ENCODE data around the gene PBXIP1. TPM values are rescaled to one million over a fixed set of nuclear protein-coding genes. Genes with fewer than 3 reads are reported as not detected.

The PBXIP1 gene
- total RNA-seq, 1 donor from 2014 or later: 49.6 TPM

- no peak overlapping the region for H3K4me3 ChIP-seq (ENCODE audit: low read depth, low read length)
- DNase-seq (ENCODE audit: low read depth): no peak
- TF ChIP-seq, protein P1, sequence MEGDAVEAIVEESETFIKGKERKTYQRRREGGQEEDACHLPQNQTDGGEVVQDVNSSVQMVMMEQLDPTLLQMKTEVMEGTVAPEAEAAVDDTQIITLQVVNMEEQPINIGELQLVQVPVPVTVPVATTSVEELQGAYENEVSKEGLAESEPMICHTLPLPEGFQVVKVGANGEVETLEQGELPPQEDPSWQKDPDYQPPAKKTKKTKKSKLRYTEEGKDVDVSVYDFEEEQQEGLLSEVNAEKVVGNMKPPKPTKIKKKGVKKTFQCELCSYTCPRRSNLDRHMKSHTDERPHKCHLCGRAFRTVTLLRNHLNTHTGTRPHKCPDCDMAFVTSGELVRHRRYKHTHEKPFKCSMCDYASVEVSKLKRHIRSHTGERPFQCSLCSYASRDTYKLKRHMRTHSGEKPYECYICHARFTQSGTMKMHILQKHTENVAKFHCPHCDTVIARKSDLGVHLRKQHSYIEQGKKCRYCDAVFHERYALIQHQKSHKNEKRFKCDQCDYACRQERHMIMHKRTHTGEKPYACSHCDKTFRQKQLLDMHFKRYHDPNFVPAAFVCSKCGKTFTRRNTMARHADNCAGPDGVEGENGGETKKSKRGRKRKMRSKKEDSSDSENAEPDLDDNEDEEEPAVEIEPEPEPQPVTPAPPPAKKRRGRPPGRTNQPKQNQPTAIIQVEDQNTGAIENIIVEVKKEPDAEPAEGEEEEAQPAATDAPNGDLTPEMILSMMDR (conservative IDR thresholded peaks at IDR 0.05; ENCODE audit: low read depth, low read length): no peak
These were observed 30.3 kb downstream of the PBXIP1 start for GRCh38 chr1:154925335-154926170.

DNA sequence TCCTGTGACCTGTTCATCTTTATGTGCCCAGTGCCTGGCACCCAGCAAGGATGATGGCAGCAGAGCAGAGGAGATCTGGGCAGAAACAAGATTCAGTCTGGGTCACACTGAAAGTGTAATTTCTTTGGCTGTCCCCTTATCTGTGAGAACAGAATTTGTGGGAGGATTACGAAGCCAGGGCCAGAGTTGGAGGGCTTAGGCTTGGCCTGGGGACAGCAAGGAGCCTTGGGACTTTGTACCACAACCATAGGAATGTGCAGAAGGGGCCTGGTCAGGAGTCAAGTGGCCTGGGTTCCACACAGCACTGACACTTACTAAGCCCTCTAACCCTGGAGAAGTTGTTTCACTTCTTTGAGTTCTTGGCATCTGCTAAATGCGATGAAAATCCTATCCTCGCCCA is 32.2 kb downstream of the PBXIP1 start:
- TF ChIP-seq, protein P1 (conservative IDR thresholded peaks at IDR 0.05; ENCODE audit: low read depth, low read length): no peak

GRCh38 chr1:154913273-154913672 is 42.6 kb downstream of the PBXIP1 start:
- TF ChIP-seq, protein P1 (conservative IDR thresholded peaks at IDR 0.05; ENCODE audit: low read depth, low read length): no peak
- DNase-seq (ENCODE audit: low read depth): no peak
- H3K4me3 ChIP-seq (ENCODE audit: low read depth, low read length): no peak overlapping the region

More for the DNA sequence above, 32.2 kb downstream of the PBXIP1 start:
- DNase-seq (ENCODE audit: low read depth): no peak
- no peak overlapping the region for H3K4me3 ChIP-seq (ENCODE audit: low read depth, low read length)

GRCh38 chr1:154912755-154913154 is 43.1 kb downstream of the PBXIP1 start:
- no peak for DNase-seq (ENCODE audit: low read depth)
- H3K4me3 ChIP-seq (ENCODE audit: low read depth, low read length): no peak overlapping the region
- TF ChIP-seq, protein P1 (conservative IDR thresholded peaks at IDR 0.05; ENCODE audit: low read depth, low read length): no peak

DNA sequence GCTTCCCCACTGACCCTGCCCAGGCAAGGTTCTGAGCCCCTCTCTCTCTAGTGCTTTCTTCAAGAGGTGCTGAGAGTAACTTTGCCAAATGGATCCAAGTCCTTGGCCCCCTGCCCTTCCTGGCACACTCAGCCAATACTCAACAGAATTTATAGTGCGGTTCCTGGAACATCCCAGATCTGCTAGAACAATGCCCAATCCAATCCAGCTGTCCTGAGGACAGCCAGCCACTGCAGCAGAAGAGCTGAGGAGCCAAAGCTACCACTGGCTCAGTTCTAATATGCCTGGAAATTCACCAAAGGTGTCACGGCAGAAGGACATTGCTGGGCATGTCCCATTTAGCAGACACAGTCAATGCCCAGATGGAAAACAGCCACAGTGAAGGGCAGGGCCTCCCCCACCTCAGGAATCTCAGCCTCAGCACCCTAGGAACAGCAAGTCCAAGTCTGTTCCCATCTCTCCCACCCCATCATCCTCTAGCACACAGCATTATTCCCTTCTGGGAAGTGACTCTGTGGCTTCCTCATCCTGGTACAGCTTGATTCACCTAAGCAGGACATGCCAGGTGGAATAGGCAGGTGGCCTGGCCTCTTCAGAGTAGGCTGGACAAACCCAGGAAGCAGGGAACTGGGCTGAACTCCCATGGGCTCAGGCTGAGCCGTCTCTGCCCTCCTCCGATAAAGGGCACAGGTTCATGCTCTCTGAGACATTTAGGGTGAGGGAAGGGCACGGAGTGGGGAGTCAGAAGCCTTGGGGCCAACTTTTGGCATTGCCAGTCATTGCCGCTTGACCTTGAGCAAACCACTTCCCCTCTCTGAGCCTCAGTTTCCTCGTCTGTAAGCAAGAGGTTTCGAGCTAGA is 44.0 kb downstream of the PBXIP1 start:
- H3K4me3 ChIP-seq (ENCODE audit: low read depth, low read length): no peak overlapping the region
- TF ChIP-seq, protein P1 (conservative IDR thresholded peaks at IDR 0.05; ENCODE audit: low read depth, low read length): no peak
- no peak for DNase-seq (ENCODE audit: low read depth)

- no peak for DNase-seq (ENCODE audit: low read depth)
- TF ChIP-seq, protein P1 (conservative IDR thresholded peaks at IDR 0.05; ENCODE audit: low read depth, low read length): no peak
- H3K4me3 ChIP-seq (ENCODE audit: low read depth, low read length): no peak overlapping the region
These were observed 45.0 kb downstream of the PBXIP1 start for GRCh38 chr1:154910851-154911250.
